Activated CD8-positive, alpha-beta memory T cell treated with anti-CD3 and anti-CD28 coated beads for 24 hours (primary cell): ENCODE measurements around the gene UBL3.

Experiments used
- DNase-seq: peaks from one replicate; pipeline ENCODE4 v3.0.0-alpha.2; 2020

UBL3 gene

GRCh38 chr13:29753618-29754472, 96.6 kb downstream of the UBL3 start:
- no peak for DNase-seq

- no peak for DNase-seq
Measured at GRCh38 chr13:29752175-29752574, 98.2 kb downstream of the UBL3 start.

GRCh38 chr13:29750183-29750530, 100.3 kb downstream of the UBL3 start:
- no peak for DNase-seq

GRCh38 chr13:29749401-29750182, 100.8 kb downstream of the UBL3 start:
- no peak for DNase-seq

DNA sequence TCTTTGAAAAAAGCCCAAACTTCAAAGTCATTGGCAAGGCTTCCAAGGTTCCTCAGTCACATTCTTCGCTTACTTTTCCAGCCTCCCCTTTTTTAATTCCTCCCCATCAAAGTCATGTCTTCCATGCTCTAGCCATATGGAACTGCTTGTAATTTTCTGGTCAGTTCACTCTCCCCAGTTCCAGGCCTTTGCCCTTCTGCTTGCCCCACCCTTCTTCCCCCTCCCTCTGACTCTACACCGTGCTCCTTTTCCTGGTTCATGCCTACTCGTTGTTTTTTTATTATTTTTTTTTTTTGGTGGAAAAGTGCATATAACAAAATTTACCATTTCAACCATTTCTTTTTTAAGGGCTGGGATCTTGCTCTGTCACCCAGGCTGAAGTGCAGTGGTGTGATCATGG, 102.3 kb downstream of the UBL3 start:
- DNase-seq, result no peak

GRCh38 chr13:29746148-29746677, 104.2 kb downstream of the UBL3 start:
- DNase-seq, result no peak

DNA sequence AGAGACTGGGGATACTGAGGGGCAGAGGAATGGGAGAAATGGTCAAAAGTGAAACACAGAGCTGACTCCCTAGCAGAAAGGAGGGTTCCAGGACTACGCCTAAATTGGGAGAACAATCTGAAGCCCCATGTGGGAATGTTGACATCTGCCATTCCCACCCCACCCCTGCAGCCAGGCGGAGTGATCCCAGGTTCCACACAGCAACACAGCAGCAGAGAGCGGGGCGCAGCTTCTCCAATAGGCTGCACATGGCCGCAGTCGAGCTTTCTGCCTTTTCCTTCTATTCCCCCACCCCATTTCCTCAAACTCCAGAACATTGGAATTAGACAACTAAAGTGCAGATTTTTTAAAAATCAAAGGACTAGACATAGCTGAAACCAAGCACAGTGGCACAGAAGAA, 104.7 kb downstream of the UBL3 start:
- no peak for DNase-seq

DNA sequence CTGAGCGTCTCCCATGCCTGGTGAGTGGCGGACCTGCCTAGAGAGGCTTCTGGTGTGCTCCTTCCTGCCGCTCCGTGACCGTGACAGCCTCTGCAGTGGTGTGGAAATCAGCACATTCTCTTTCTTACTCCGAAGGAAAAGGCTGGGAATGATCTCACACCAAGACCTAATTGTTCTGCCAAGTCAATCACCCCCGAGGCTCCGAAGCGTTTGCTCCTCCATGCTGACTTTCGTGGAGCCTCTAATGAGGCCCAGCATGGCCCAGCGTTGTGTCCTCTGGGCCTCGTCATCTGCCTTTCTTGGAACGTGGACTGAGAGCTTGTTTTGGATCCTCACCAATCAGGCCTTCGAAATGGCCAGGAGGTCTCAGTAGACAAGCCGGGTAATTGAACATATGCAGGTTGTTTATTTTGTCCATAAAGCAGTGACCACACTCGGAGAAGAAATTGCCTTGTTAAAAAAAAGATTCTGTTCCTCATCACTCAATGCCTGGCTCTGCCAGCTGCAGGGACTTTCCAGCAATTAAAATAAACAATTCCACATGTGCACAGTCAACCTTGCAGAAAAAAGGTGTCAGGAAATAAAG, 107.1 kb downstream of the UBL3 start:
- DNase-seq, result no peak

DNA sequence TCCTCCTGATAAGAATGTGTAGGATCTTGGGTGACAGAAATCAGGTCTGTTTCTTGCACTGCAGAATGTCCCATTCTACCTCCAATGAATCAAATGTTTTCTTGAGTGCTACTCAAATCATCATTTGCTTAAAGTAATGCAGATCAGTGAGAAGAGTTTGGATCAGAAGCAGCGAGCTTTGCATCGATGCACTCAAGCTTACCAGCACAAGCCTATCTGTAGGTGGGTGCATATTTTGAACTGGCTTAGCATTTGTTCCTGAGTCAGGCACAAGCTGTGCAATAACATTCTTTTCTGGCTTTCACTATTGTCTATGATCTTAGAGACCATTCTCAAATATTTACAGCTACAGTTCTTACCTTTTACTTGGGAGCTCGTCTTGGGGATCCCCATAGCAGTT, 109.5 kb downstream of the UBL3 start:
- no peak for DNase-seq

DNA sequence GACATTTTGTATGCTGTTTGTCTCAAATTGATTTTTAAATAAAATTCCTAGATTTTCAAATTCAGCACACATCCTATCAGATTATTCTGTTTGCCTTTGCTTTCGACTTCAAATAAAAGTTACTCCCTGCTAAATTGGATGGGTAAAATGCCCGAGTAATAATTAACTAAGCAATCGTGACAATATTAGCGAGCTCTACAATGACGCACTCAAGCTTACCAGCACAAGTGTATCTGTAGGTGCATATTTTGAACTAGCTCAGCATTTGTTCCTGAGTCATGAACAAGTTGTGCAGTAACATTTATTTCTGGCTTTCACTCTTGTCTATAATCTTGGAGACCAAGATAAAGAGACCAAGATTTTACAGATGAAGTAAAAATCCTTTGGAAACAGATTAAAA, 113.4 kb downstream of the UBL3 start:
- DNase-seq, result no peak

DNA sequence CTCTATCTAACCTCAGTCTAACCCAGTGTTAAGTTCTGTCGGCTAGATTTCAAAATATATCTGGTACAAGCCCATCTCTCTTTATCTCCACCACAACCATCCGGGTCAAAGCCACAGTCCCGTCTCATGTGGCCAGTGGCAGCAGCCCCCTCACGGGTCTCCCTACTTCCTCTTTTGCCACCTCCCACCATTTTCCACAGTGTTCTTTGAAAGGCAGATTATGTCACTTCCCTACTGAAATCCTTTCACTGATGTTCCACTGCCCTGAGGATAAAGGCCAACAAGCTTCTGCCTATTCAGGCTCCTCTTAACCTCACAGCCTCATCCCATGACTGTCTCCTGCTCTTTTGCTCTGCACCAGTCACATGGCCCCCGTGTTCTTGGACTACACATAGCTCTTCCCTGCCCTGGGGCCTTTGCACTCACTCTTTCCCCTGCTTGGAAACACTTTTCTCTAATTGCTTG, 117.2 kb downstream of the UBL3 start:
- DNase-seq, result no peak

DNA sequence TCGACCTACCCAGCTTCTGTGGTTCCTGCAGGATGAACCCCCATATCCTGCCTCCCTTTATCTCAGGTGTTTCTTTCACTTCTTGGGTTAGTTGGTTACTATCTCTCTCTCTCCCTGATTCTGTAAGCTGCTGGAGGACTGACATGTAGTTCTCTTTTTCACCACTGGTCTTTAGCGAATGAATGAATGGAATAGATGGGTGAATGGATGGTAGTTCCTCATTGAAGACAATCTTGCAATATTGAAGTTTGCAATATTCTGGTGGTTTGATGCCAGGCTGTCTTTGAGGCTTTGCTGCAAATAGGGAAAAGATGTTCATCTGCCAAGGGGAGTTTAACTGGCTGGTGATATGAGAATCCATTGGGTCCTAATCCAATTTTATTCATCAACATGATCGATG, 120.2 kb downstream of the UBL3 start:
- no peak for DNase-seq

DNA sequence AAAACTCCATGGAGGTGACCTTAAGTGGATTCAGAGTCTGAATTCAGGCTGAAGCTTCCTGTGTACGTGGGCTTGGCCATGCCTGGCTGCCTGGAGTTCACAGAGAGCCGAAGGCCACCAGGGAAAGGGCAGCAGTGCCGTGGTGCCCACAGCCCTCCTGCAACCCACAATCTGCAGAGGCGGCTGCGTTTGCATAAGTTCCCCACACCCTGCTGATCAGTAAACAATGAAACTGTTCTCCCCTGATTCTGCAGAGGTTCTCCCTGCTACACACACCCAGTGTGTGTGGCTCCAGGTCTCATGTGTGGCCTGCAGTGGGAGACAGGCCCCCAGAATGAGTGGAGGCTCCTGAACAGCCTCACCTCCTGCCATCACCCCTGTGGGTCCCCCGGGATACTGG, 128.0 kb downstream of the UBL3 start:
- no peak for DNase-seq

GRCh38 chr13:29721766-29722165, 128.7 kb downstream of the UBL3 start:
- DNase-seq, result no peak

DNA sequence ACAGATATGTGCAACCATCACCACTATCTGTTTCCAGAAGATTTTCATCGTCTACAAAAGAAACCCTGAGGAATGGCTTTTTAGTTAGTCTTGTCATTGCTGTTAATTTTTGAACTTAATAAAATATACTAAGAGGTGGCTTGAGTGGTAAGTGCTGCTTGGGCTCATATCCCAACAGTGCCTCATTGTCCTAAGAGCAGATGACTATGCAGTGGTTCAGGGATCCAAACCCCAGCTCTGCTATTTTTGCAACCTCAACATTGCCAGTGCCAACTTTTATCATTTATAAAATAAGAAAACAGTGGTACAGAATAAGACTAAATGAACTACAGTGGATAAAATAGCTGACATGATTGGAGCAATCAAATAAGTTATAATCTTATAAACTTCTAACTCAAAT, 131.7 kb downstream of the UBL3 start:
- DNase-seq, result no peak

DNA sequence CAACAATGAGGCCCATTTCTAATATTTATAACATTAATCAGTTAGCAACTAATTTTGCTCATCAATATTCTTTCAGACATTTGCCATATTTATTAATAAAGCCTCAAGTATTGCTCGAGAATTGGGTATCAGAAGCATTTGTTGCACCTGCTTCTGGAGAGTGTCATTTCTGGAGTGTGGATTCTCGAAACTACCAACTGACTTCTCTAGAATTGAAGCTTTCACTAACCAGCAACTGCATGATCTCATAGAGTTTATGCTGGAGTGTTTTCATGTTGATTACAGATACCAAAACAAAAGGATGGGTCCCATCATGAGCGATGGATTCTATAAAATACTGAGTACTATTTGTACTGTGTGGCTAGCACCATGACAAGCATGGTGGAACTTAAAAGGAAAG, 133.9 kb downstream of the UBL3 start:
- no peak for DNase-seq
